Measurements from ENCODE around the gene EGLN2. TPM values are rescaled to one million over a fixed set of nuclear protein-coding genes. Genes with fewer than 3 reads are reported as not detected.
"Not testable (repeated sequence)": the region's sequence is repeated elsewhere in the genome, so short reads cannot be mapped to it uniquely, and the experiment has no call there.

EGLN2 gene
- total RNA-seq, 1 experiment from 2014 or later, result 70.7 TPM

DNA sequence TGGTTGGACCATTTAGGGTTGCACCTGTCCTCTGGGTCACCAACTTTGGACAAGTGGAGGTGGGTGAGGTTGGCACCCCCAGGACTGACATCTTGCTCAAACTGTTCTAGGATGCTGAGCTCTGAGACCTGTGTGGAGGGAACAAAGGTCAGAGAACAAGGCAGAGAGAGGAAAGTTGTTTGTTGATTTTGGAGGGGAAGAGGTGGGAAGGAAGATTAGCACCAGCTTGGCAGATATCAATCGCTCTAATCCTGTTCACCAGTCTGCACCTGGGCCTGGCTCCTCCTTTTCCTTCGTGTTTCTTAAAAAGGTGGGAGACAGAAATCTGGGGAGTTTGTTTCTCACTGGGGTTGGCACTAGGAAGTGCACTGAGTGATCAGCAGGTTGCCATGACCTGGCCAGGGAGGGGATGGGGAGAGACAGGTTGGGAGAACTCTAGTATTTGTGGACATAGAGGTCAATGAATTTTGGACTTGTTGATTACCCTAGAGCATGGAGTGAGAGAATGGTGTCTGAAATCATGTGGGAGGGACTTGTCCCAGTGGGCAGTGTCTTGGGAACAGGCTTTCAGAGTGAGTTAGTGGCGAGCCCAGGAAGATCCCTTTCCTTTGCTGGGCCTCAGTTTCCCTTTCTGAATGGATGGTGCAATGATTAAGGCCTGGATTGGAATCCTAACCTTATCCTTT lies 53.6 kb downstream of the EGLN2 start:
- in situ Hi-C loops (cut with HindIII; ENCODE audit: low pct_unique_long_range_greater_than_20kb, low sequenced_read_pairs); DNase-seq (ENCODE audit: low read depth, low spot score): not testable (repeated sequence)

Other genes with a start within 250 kb of the EGLN2 start
- gene SHKBP1, start 222.3 kb upstream of the EGLN2 start, total RNA-seq (2014; rRNA removed; shearing (Covaris generic)), result 17.6 and 21.2 TPM in 2 replicates
- gene LTBP4, start 197.8 kb upstream of the EGLN2 start, total RNA-seq (2014; rRNA removed; shearing (Covaris generic)), result 10.9 and 13.4 TPM in 2 replicates
- gene NUMBL, start 108.5 kb upstream of the EGLN2 start, total RNA-seq (2014; rRNA removed; shearing (Covaris generic)), result 6.3 and 7.5 TPM in 2 replicates
- 13.5 and 16.1 TPM in 2 replicates for gene COQ8B, start 82.3 kb upstream of the EGLN2 start, total RNA-seq (2014; rRNA removed; shearing (Covaris generic))
- 3.8 and 4.6 TPM in 2 replicates for gene ITPKC, start 82.1 kb upstream of the EGLN2 start, total RNA-seq (2014; rRNA removed; shearing (Covaris generic))
- 0.13 and 0.51 TPM in 2 replicates for gene ACTMAP, start 48.7 kb upstream of the EGLN2 start, total RNA-seq (2014; rRNA removed; shearing (Covaris generic))
- gene SNRPA, start 48.0 kb upstream of the EGLN2 start, total RNA-seq (2014; rRNA removed; shearing (Covaris generic)), result 56.1 and 60.7 TPM in 2 replicates
- gene MIA, start 23.7 kb upstream of the EGLN2 start, total RNA-seq (2014; rRNA removed; shearing (Covaris generic)), result 234 and 256 TPM in 2 replicates
- 17.9 and 20.8 TPM in 2 replicates for gene RAB4B, start 20.9 kb upstream of the EGLN2 start, total RNA-seq (2014; rRNA removed; shearing (Covaris generic))
- not detected in 2 replicates for gene CYP2A6, start 51.3 kb downstream of the EGLN2 start, total RNA-seq (2014; rRNA removed; shearing (Covaris generic))
- not detected in 2 replicates for gene CYP2A7, start 83.0 kb downstream of the EGLN2 start, total RNA-seq (2014; rRNA removed; shearing (Covaris generic))
- 0.13 TPM in 1 of 2 replicates, not detected in the other for gene CYP2B6, start 192.1 kb downstream of the EGLN2 start, total RNA-seq (2014; rRNA removed; shearing (Covaris generic))